K562 (cell line): ENCODE data around the gene PITPNM1. TPM values are rescaled to one million over a fixed set of nuclear protein-coding genes. Genes with fewer than 3 reads are reported as not detected.

Source experiments
- ATAC-seq: fragments of 200-7000 bp; cut with Tn5 transposase; 3 replicates; pipeline ENCODE4 v1.9.1; 2020; ENCODE audit warnings: moderate library complexity
- BruUV-seq: library from RNA; stranded (reverse); fragments of 400-500 nt; replicated peaks from 2 replicates; lab custom pipeline; 2021; lab: Mats Ljungman, UMichigan
- CTCF ChIA-PET: fragments of 300-600 bp; formaldehyde crosslinking; extraction: SDS; loops from one replicate; lab custom pipeline; 2021; ENCODE audit warnings: low intra/inter-chr PET ratio; lab: Yijun Ruan, JAX
- POLR2A ChIA-PET: fragments of 300-600, 350-650 bp; sonication (Branson Sonifier 250); formaldehyde crosslinking; extraction: SDS; loops from one replicate; lab custom pipeline; 2021; ENCODE audit warnings: antibody characterized with exemption, inconsistent platforms; lab: Yijun Ruan, JAX
- DNase-seq, 4 experiments: peaks; one replicate each; pipeline versions ENCODE4 v3.0.0 to v3.0.0-alpha.2; 2011 to 2018; ENCODE audit warnings: low spot score in 3 of 4, mixed read lengths in 3 of 4; ENCODE audit errors: extremely low read depth in 1 of 4
- FAIRE-seq: peaks from 2 replicates; lab custom pipeline; 2011; peaks lifted over from hg19 to GRCh38; lab: Jason Lieb, UNC
- H2AFZ ChIP-seq: 2 replicates; pipeline ENCODE4 v1.6.0; 2011; ENCODE audit warnings: low read depth, low read length, control low read depth, inconsistent platforms
- H3K27ac ChIP-seq: fragments of 200-600 bp; 3 replicates; pipeline ENCODE4 v1.8.0; 2011; ENCODE audit warnings: low read depth, mild to moderate bottlenecking, control low read depth, inconsistent platforms, low read length, moderate library complexity, mixed read lengths; ENCODE audit errors: extremely low read depth
- H3K27me3 ChIP-seq, 2 experiments: fragments of 300-600 bp in 1 of 2; 2 replicates in 1 of 2; 3 replicates in 1 of 2; pipeline versions ENCODE4 v1.6.0 to v1.8.0; 2011; ENCODE audit warnings: inconsistent platforms in 2 of 2, low read length in 2 of 2, mild to moderate bottlenecking in 1 of 2, mixed read lengths in 1 of 2, moderate library complexity in 1 of 2; ENCODE audit not compliant: control insufficient read depth in 2 of 2, insufficient read depth in 2 of 2
- H3K36me3 ChIP-seq: fragments of 300-600 bp; 3 replicates; pipeline ENCODE4 v1.8.0; 2011; ENCODE audit warnings: mild to moderate bottlenecking, low read length, inconsistent platforms; ENCODE audit not compliant: control insufficient read depth, insufficient read depth
- H3K4me1 ChIP-seq, 2 experiments: fragments of 200-600 bp in 1 of 2; replicated peaks in 1 of 2; 2 replicates in 1 of 2; 3 replicates in 1 of 2; pipeline versions ENCODE4 v1.5.1 to v1.8.0; 2011; ENCODE audit warnings: inconsistent platforms in 2 of 2, low read length in 2 of 2, mild to moderate bottlenecking in 1 of 2, mixed read lengths in 1 of 2, moderate library complexity in 1 of 2; ENCODE audit not compliant: control insufficient read depth in 2 of 2, insufficient read depth in 2 of 2
- H3K4me2 ChIP-seq: 2 replicates; pipeline ENCODE4 v1.6.1; 2011; ENCODE audit warnings: low read length, control low read depth, inconsistent platforms, mixed read lengths; ENCODE audit not compliant: insufficient read depth
- H3K4me3 ChIP-seq: fragments of 200-600 bp; sonication (generic), shearing (Covaris generic); 2 replicates; pipeline ENCODE4 v1.5.1; 2016; ENCODE audit warnings: control low read depth, inconsistent platforms
- H3K79me2 ChIP-seq: fragments of 200-600 bp; 3 replicates; pipeline ENCODE4 v1.8.0; 2011; ENCODE audit warnings: low read length, inconsistent platforms; ENCODE audit not compliant: control insufficient read depth, insufficient read depth
- H3K9ac ChIP-seq, 2 experiments: 2 replicates each; pipeline versions ENCODE4 v1.6.0 to v1.6.1; 2011; ENCODE audit warnings: low read depth in 2 of 2, low read length in 2 of 2, control low read depth in 1 of 2, inconsistent platforms in 1 of 2, mild to moderate bottlenecking in 1 of 2, mixed read lengths in 1 of 2; ENCODE audit not compliant: insufficient read depth in 1 of 2
- H3K9me1 ChIP-seq: one replicate; pipeline ENCODE4 v1.6.0; 2011; ENCODE audit warnings: inconsistent platforms, mild to moderate bottlenecking, low read length, moderate library complexity; ENCODE audit not compliant: control insufficient read depth, insufficient read depth
- H3K9me3 ChIP-seq: replicated peaks from 2 replicates; pipeline ENCODE4 v1.5.1; 2011; ENCODE audit warnings: low read depth, low read length, inconsistent platforms; ENCODE audit not compliant: control insufficient read depth, insufficient read depth
- H4K20me1 ChIP-seq: replicated peaks from 2 replicates; pipeline ENCODE4 v1.6.1; 2011; ENCODE audit warnings: low read length, inconsistent platforms, mixed read lengths; ENCODE audit not compliant: control insufficient read depth, insufficient read depth
- IRF2 ChIP-seq: sonication (generic); formaldehyde crosslinking; IDR thresholded peaks from 2 replicates; pipeline ENCODE4 v1.8.1; 2022; ENCODE audit warnings: mild to moderate bottlenecking, missing genetic modification reagents
- POLR3G ChIP-seq: IDR thresholded peaks from 2 replicates; pipeline ENCODE4 v1.6.1; 2011; ENCODE audit not compliant: insufficient read length, insufficient replicate concordance; ENCODE audit errors: extremely low read depth
- SP2 ChIP-seq: IDR thresholded peaks from 2 replicates; pipeline ENCODE4 v1.6.1; 2011; ENCODE audit warnings: mild to moderate bottlenecking, low read depth, low read length, moderate library complexity; ENCODE audit not compliant: poor library complexity, severe bottlenecking; ENCODE audit errors: extremely low read depth
- WGBS: fragments of 100-300 bp; shearing (Covaris generic); methylation state at CpG from one replicate; pipeline ENCODE4 v1.1.6; 2016; ENCODE audit warnings: low coverage, mixed read lengths; ENCODE audit not compliant: insufficient coverage; ENCODE audit errors: missing lambda C conversion rate; 5-methylcytosine and 5-hydroxymethylcytosine counted together
- in situ Hi-C: fragments of 300-500 bp; cut with MboI; formaldehyde crosslinking; loops from 4 replicates; pipeline ENCODE4 v1.15.0; 2018; ENCODE audit warnings: inconsistent platforms, mixed read lengths
- intact Hi-C: fragments of 100-400 bp; cut with micrococcal nuclease; formaldehyde crosslinking; loops from 2 replicates; pipeline ENCODE4 v1.14.2; 2022
- polyA plus RNA-seq, 8 experiments: library from polyadenylated mRNA; depleted of rRNA in 4 of 8; stranded (reverse) in 5 of 8; unstranded in 3 of 8; fragments of >200 nt; fragmentation: Nextera tagmentation in 2 of 8; fragmentation: Illumina TruSeq in 1 of 8; extraction: Ambion mirVana in 2 of 8; extraction: Trizol in 1 of 8; gene quantifications; 2 replicates each; pipeline versions ENCODE4 v1.2.1 to v1.2.3, GENCODE V29; 2011 to 2014; ENCODE audit warnings: inconsistent platforms in 1 of 8, missing spikeins in 1 of 8
- total RNA-seq, 7 experiments: library from RNA; depleted of rRNA in 6 of 7; stranded (reverse); fragments of >200 nt in 6 of 7; fragmentation: Illumina TruSeq in 2 of 7; extraction: Trizol in 2 of 7; gene quantifications; 2 replicates each; pipeline versions ENCODE4 v1.2.1 to v1.2.3, GENCODE V29; 2011 to 2021; ENCODE audit warnings: low replicate concordance in 1 of 7
- TF ChIP-seq, protein P1 (sequence below): fragments of 250-450 bp; sonication (Bioruptor Pico); IDR thresholded peaks from 2 replicates; pipeline ENCODE4 v1.4.0; 2020
- TF ChIP-seq, protein P2 (sequence below): fragments of 450-650 bp; formaldehyde crosslinking; IDR thresholded peaks from 2 replicates; pipeline ENCODE4 v1.4.0; 2020; ENCODE audit warnings: mild to moderate bottlenecking, moderate library complexity

The PITPNM1 gene
- total and polyA plus RNA-seq, 9 of the 15 experiments (the other 6 are each of a cell fraction or from before 2014, with no cell fraction given) = 0.11 to 53.7 (median 16.0) TPM

DNA sequence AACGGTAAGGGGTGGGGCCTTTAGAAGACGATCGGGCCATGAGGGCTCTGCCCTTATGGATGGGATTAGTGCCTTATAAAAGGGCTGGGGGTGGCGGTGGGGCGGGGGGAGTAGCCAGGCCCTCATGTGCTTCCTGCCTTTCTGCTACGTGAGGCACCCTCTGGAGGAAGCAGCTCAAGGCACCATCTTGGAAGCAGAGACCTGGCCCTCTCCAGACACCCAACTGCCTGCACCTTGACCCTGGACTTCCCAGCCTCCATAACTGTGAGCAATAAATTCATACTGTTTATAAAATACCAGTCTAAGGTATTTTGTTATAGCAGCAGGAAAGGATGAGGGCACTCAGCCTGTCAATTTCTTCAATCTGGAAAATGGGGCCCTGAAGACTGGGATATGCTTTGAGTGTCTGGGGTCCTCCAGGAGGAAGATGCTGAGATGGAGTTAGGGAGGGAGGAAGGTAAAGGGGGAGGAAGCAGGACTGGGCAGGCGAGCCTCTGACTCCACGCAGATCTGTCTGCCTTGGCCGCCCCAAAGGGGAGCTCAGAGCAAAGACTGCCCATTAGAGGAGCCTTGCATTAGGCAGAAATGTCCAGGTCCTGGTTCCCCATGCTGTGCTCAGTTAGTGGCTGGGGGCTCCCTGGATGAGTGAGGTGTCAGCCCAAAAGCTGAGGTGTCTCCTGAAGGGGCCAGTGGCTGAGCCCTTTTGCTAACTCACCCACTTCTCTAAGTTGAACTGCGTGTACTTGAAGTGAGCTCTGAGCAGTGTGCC lies 12.8 kb upstream of the PITPNM1 start:
- FAIRE-seq (no peak), DNase-seq (no peak), ATAC-seq (peak; percentile 25)
- H3K9me3 ChIP-seq = no peaks in the 10 kb centered on the region
- H3K9me1 ChIP-seq = no peaks in the 10 kb centered on the region
- H3K4me3 ChIP-seq = no peak overlapping the region
- H3K4me1 ChIP-seq = peaks cover 0 to 25% of the 10 kb centered on the region in 2 experiments; a peak in 2 of 5 replicates
- no peak for TF ChIP-seq SP2
- TF ChIP-seq POLR3G = no peak
- TF ChIP-seq, protein P1, sequence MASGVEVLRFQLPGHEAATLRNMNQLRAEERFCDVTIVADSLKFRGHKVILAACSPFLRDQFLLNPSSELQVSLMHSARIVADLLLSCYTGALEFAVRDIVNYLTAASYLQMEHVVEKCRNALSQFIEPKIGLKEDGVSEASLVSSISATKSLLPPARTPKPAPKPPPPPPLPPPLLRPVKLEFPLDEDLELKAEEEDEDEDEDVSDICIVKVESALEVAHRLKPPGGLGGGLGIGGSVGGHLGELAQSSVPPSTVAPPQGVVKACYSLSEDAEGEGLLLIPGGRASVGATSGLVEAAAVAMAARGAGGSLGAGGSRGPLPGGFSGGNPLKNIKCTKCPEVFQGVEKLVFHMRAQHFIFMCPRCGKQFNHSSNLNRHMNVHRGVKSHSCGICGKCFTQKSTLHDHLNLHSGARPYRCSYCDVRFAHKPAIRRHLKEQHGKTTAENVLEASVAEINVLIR = no peak
- TF ChIP-seq, protein P2, sequence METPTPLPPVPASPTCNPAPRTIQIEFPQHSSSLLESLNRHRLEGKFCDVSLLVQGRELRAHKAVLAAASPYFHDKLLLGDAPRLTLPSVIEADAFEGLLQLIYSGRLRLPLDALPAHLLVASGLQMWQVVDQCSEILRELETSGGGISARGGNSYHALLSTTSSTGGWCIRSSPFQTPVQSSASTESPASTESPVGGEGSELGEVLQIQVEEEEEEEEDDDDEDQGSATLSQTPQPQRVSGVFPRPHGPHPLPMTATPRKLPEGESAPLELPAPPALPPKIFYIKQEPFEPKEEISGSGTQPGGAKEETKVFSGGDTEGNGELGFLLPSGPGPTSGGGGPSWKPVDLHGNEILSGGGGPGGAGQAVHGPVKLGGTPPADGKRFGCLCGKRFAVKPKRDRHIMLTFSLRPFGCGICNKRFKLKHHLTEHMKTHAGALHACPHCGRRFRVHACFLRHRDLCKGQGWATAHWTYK = no peak
- no peak for TF ChIP-seq IRF2 (CRISPR knock-in tag)
- H2AFZ ChIP-seq = no peak overlapping the region
- 0 out of 2 replicates have a peak, but pooled peaks cover 7% of the 10 kb centered on the region for H4K20me1 ChIP-seq
- in situ Hi-C loops (no loop called here), intact Hi-C loops (no loop called here)
- no peak overlapping the region; a peak in 1 of 4 replicates for H3K9ac ChIP-seq
- no TSS peak for BruUV-seq
- ChIA-PET CTCF (no interaction called here), POLR2A (no interaction called here)
- H3K27me3 ChIP-seq = peaks cover 7 to 34% of the 10 kb centered on the region in 2 experiments; a peak in 4 of 5 replicates
- H3K79me2 ChIP-seq = no peaks in the 10 kb centered on the region
- WGBS = 12% methylated on average over 10 of the region's 10 CpGs
- H3K27ac ChIP-seq = no peak overlapping the region
- no peaks in the 10 kb centered on the region for H3K36me3 ChIP-seq
- no peak overlapping the region for H3K4me2 ChIP-seq
